GM21526 (cell line): ENCODE measurements around the gene GBX2.
"Not testable (repeated sequence)": the region's sequence is repeated elsewhere in the genome, so short reads cannot be mapped to it uniquely, and the experiment has no call there.

Source experiments
- ATAC-seq: cut with Tn5 transposase; IDR thresholded peaks from one replicate; pipeline ENCODE4 v1.9.1; 2021; ENCODE audit warnings: moderate library complexity; ENCODE audit not compliant: unreplicated experiment, low FRiP score

Gene GBX2

GRCh38 chr2:236157815-236158498 lies 10.2 kb downstream of the GBX2 start:
- ATAC-seq = no peak

GRCh38 chr2:236157366-236157765 lies 10.8 kb downstream of the GBX2 start:
- no peak for ATAC-seq

DNA sequence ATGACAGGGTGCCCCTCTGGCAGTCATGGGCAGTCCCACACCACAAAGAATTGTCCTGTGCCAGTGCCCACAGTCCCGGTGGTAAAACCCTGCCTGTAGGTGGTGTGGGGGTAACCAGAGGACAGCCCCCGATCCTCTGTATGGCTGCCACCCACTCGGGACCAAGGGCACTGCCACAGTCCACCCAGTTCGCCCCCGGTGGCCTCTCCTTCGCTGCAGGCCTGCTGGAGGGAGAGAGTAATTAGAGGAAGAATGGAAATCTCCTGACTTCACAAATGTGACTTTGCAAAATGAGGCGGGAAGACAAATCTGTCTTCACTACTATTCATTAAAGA lies 11.4 kb downstream of the GBX2 start:
- ATAC-seq = no peak

GRCh38 chr2:236156095-236156859 lies 11.9 kb downstream of the GBX2 start:
- ATAC-seq = no peak

GRCh38 chr2:236155406-236155805 lies 12.8 kb downstream of the GBX2 start:
- ATAC-seq = no peak

- no peak for ATAC-seq
These were observed 21.8 kb downstream of the GBX2 start for GRCh38 chr2:236146436-236146835.

DNA sequence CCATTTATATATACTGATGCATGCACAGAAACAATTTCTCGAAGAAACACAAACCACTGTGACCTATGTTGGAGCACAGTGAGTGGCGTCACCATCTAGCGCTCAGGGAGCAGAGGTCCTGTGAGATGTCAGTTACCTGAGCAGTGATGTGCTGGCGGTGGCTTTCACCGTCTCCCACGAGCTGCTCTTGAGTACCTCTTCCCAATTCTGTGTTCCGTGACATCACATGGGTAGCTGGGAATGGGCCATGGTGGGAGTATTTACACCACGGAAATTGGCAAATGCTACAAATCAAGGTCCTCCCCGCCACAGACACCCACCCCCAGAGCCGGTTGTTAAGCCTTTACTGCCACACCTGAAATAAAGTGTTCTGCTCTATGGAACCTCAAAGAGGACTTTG lies 24.4 kb downstream of the GBX2 start:
- no peak for ATAC-seq

GRCh38 chr2:236141616-236142015 lies 26.6 kb downstream of the GBX2 start:
- ATAC-seq = not testable (repeated sequence)

GRCh38 chr2:236137066-236137465 lies 31.1 kb downstream of the GBX2 start:
- ATAC-seq = no peak

- no peak for ATAC-seq
These were observed 31.6 kb downstream of the GBX2 start for GRCh38 chr2:236136538-236136937.

- ATAC-seq = no peak
These were observed 34.7 kb downstream of the GBX2 start for GRCh38 chr2:236133410-236134012.

DNA sequence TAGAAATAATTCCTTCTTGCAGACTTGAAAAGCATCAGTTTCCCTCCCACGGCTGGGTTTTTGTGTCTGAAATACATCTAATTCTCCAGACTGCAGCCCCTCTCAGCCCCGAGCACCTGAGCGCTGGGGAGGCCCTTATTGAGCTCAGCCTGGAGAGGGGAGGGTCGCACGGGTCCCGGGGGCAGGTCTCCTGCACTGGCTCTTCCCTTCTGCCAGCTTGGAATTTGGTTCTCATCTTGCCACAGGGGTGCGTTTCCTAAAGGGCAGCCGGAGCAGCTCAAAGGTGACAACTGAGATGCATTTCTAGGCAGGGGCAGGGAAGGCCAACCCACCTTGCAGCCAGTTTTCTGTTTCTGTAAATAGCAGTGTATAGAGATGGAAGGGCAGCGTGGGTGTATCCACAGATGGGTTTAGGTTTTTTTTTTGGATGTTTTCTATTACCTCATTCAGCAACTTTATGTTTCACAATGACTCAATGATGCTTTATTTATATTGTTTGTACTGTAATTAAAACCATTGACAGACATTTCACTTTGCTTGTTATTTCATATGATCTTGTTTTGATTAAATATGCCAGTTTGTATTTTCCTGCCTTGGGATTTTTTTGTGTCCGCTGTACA lies 37.0 kb downstream of the GBX2 start:
- no peak for ATAC-seq

DNA sequence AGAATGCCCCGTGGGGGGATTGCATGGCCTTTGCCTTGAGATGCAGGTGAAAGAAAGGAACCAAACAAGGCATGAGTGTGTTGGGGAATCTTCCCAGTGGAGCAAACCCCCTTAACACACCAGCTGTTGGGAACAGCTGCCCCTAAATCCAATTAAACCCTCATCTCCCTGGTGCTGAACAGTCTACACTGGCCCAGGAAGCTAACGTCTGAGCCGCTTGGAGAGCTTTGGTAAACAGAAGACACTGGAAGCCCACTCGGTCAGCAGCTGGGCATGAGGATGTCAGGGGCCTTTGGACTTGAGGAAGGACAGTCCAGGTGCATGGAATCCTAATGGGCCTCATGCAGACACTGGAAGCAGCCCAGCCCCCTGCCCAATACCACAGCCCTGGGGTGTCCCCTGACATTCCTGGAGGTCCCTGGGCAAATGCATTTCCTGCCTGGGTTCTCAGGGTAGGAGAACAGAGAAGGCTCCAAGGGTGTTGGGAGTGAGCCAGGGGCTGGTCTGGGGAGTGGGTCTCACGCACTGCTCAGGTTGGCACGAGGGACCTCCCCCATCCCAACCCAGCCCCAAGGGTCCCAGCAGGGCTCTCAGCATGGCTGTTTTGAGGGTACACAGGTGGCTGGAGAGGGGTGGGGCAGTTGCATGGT lies 37.7 kb downstream of the GBX2 start:
- no peak for ATAC-seq

- no peak for ATAC-seq
These were observed 38.3 kb downstream of the GBX2 start for GRCh38 chr2:236129935-236130334.

DNA sequence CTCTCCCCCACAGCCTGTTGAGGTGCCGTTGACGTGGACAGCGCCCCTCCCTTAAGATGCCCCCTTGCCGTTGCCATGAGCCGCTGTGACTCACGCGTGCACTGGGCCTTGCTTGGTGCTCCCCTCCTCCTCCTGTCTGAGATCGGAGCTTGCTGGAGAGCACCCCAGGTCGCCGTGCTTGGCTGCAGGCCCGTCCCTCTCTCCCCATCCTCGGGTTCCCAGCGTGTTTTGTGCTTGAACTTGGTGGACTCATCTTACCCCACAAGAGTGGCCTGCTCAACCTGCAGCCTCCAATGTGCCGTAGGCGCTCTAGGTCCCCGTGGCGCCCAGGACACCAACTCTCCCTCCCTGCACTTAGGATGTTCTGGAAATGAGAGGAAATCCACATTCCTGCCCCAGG lies 39.9 kb downstream of the GBX2 start:
- no peak for ATAC-seq

GRCh38 chr2:236127010-236127409 lies 41.2 kb downstream of the GBX2 start:
- no peak for ATAC-seq

DNA sequence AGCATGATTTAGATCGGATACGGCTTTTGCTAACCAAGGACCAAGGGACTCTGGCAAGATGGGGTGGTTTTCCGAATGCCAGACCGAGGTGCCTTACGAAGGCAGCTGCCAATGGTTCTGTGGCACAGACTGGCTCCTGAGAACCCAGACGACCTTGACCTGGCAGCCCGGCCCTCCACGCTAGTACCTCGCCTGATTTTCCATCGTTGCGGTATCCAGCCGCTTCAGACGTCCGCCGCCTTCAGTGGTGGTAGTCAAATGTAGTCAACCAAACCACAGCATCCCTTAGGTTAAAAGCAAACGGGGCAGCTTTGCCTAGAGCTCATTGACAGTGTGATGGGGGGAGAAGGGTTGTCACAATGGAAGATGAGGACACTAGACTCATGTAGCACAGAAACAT lies 42.6 kb downstream of the GBX2 start:
- ATAC-seq = no peak

DNA sequence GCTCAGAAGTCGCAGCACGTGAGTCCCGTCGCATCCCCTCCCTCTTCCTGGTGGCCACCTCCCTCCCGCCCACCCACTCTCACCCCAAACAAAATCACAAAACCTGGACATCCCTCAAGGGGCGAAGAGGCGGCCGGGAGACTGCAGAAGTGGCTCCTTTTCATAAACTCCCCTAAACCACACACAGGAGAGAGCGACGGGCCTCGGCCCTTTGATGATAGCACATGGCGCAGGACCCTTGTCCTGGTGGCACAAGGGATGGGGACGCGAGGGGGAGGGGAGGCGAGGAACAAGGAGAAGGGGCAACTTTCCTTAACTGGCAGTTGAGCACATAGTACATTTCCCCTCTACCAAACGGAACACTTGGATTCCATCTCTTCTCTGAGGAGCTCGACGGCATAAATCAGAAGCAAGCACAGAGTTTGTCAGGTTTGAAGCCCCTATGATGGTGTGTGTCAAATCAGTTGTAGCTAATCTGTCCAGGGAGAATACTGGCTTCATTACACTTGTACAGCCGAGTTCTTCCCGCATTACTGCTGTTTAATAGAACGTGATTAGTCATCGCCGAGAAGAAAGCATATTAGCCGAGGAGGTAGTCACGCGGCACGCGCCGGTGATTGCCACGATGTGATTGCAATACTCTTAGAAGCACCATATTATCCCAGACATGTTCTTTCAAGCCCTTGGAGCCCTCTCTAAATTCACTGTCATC lies 43.8 kb downstream of the GBX2 start:
- no peak for ATAC-seq

DNA sequence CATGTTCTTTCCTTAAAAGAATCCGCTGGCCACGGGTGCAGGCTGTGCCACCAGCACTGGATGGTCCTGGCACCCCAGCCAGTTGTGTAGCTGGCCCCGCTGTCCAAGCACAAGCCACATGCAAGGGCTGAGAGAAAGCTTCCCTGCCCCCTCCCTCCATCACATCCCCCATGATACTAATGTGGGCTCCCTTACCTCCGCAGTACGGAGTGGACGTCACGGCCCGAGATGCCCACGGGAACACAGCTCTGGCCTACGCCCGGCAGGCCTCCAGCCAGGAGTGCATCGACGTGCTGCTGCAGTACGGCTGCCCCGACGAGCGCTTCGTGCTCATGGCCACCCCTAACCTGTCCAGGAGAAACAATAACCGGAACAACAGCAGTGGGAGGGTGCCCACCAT lies 44.5 kb downstream of the GBX2 start:
- no peak for ATAC-seq

- no peak for ATAC-seq
These were observed 46.0 kb downstream of the GBX2 start for GRCh38 chr2:236122236-236122635.
